Panc1 (cell line): ENCODE measurements around the gene WWOX. TPM values are rescaled to one million over a fixed set of nuclear protein-coding genes. Genes with fewer than 3 reads are reported as not detected.

Source experiments
- ATAC-seq: fragments of 200-7000 bp; cut with Tn5 transposase; 2 replicates; pipeline ENCODE4 v1.9.1; 2020; ENCODE audit warnings: mild to moderate bottlenecking, moderate library complexity
- BruUV-seq: library from RNA; stranded (reverse); fragments of 400-500 nt; replicated peaks from 2 replicates; lab custom pipeline; 2021; lab: Mats Ljungman, UMichigan
- CTCF ChIA-PET: fragments of 300-600 bp; sonication (Branson Sonifier 250); formaldehyde crosslinking; loops from one replicate; lab custom pipeline; 2022; ENCODE audit warnings: antibody characterized with exemption; lab: Charles Lee
- POLR2A ChIA-PET: fragments of 300-600 bp; sonication (Branson Sonifier 250); formaldehyde crosslinking; loops from one replicate; lab custom pipeline; 2022; ENCODE audit warnings: antibody characterized with exemption; lab: Charles Lee
- DNase-seq: peaks from one replicate; pipeline ENCODE4 v3.0.0-alpha.2; 2010; ENCODE audit warnings: low read depth, low spot score
- H3K27ac ChIP-seq: 2 replicates; pipeline ENCODE4 v1.5.1; 2011; ENCODE audit warnings: mild to moderate bottlenecking, low read length, inconsistent platforms
- H3K27me3 ChIP-seq: fragments of 200-500 bp; sonication (Bioruptor generic); 2 replicates; pipeline ENCODE4 v1.6.0; 2014; ENCODE audit warnings: low read length, inconsistent platforms; ENCODE audit not compliant: control insufficient read depth, insufficient read depth
- H3K36me3 ChIP-seq: fragments of 200-500 bp; sonication (Bioruptor generic); 2 replicates; pipeline ENCODE4 v1.5.1; 2014; ENCODE audit warnings: inconsistent platforms, mild to moderate bottlenecking, low read length, moderate library complexity; ENCODE audit not compliant: control insufficient read depth, insufficient read depth
- H3K4me1 ChIP-seq: 2 replicates; pipeline ENCODE4 v1.5.1; 2011; ENCODE audit warnings: inconsistent platforms, mild to moderate bottlenecking, low read length, moderate library complexity; ENCODE audit not compliant: control insufficient read depth, insufficient read depth
- H3K4me3 ChIP-seq, 2 experiments: 2 replicates each; pipeline ENCODE4 v1.5.1; 2011 to 2012; ENCODE audit warnings: low read depth in 2 of 2, low read length in 2 of 2, mild to moderate bottlenecking in 2 of 2, inconsistent platforms in 1 of 2, moderate library complexity in 1 of 2
- H3K9me3 ChIP-seq: fragments of 200-500 bp; sonication (Bioruptor generic); 2 replicates; pipeline ENCODE4 v1.5.1; 2014; ENCODE audit warnings: low read depth, mild to moderate bottlenecking, inconsistent platforms, low read length, moderate library complexity; ENCODE audit not compliant: control insufficient read depth, insufficient read depth
- CTCF ChIP-seq: fragments of 450-650 bp; IDR thresholded peaks from 2 replicates; pipeline ENCODE4 v1.5.1; 2017; ENCODE audit warnings: mild to moderate bottlenecking
- POLR2AphosphoS5 ChIP-seq: IDR thresholded peaks from 2 replicates; pipeline ENCODE4 v1.6.1; 2012; ENCODE audit warnings: mild to moderate bottlenecking, low read depth, low read length, moderate library complexity
- SIN3A ChIP-seq: IDR thresholded peaks from 2 replicates; pipeline ENCODE4 v1.6.1; 2012; ENCODE audit warnings: low read depth, mild to moderate bottlenecking, low read length, moderate library complexity, borderline replicate concordance; ENCODE audit not compliant: insufficient read depth
- TCF7L2 ChIP-seq: IDR thresholded peaks from 2 replicates; pipeline ENCODE4 v1.6.1; 2011; ENCODE audit warnings: mild to moderate bottlenecking, low read depth, low read length, inconsistent platforms
- in situ Hi-C: cut with HindIII; loops from 2 replicates; pipeline ENCODE4 v1.10.0; 2016; ENCODE audit warnings: low sequenced_read_pairs, low pct_unique_long_range_greater_than_20kb
- intact Hi-C: fragments of 100-400 bp; cut with micrococcal nuclease; formaldehyde crosslinking; loops from one replicate; pipeline ENCODE4 v1.10.0; 2022; ENCODE audit not compliant: unreplicated experiment
- total RNA-seq: library from RNA; stranded (reverse); gene quantifications from one replicate; pipeline ENCODE4 v1.2.1, GENCODE V29; 2021; ENCODE audit not compliant: unreplicated experiment
- TF ChIP-seq, protein P1 (sequence below), 2 experiments: IDR thresholded peaks; 2 replicates each; pipeline ENCODE4 v1.6.1; 2011 to 2012; ENCODE audit warnings: low read depth in 2 of 2, control low read depth in 1 of 2, low read length in 1 of 2, mild to moderate bottlenecking in 1 of 2, moderate library complexity in 1 of 2; ENCODE audit not compliant: insufficient read depth in 1 of 2

WWOX gene
- total RNA-seq, 1 experiment from 2014 or later, result 12.5 TPM

- ATAC-seq (no peak), DNase-seq (no peak)
- in situ Hi-C loops (no loop called here), intact Hi-C loops (no loop called here)
- Histone ChIP-seq H3K36me3 (no peaks in the 10 kb centered on the region), H3K9me3 (no peaks in the 10 kb centered on the region), H3K4me3 (no peak overlapping the region), H3K4me1 (no peaks in the 10 kb centered on the region), H3K27ac (no peak overlapping the region), H3K27me3 (no peaks in the 10 kb centered on the region)
- POLR2A ChIA-PET, result interaction anchor here (0.6 kb wide), 1 partner anchor 420 kb away, joined by 3 read pairs; no protein-coding TSS in a partner anchor
- BruUV-seq, result no TSS peak
- TF ChIP-seq SIN3A (no peak), CTCF (no peak), POLR2AphosphoS5 (no peak), TCF7L2 (no peak)
- TF ChIP-seq, protein P1, sequence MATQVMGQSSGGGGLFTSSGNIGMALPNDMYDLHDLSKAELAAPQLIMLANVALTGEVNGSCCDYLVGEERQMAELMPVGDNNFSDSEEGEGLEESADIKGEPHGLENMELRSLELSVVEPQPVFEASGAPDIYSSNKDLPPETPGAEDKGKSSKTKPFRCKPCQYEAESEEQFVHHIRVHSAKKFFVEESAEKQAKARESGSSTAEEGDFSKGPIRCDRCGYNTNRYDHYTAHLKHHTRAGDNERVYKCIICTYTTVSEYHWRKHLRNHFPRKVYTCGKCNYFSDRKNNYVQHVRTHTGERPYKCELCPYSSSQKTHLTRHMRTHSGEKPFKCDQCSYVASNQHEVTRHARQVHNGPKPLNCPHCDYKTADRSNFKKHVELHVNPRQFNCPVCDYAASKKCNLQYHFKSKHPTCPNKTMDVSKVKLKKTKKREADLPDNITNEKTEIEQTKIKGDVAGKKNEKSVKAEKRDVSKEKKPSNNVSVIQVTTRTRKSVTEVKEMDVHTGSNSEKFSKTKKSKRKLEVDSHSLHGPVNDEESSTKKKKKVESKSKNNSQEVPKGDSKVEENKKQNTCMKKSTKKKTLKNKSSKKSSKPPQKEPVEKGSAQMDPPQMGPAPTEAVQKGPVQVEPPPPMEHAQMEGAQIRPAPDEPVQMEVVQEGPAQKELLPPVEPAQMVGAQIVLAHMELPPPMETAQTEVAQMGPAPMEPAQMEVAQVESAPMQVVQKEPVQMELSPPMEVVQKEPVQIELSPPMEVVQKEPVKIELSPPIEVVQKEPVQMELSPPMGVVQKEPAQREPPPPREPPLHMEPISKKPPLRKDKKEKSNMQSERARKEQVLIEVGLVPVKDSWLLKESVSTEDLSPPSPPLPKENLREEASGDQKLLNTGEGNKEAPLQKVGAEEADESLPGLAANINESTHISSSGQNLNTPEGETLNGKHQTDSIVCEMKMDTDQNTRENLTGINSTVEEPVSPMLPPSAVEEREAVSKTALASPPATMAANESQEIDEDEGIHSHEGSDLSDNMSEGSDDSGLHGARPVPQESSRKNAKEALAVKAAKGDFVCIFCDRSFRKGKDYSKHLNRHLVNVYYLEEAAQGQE (IDR thresholded peaks at IDR 0.05; ENCODE audit: insufficient read depth in 1 of 2, low read depth in 2 of 2, low read length in 1 of 2), result no peak
- CTCF ChIA-PET, result no interaction called here
These were observed 454.0 kb downstream of the WWOX start for GRCh38 chr16:78553268-78554039.

DNA sequence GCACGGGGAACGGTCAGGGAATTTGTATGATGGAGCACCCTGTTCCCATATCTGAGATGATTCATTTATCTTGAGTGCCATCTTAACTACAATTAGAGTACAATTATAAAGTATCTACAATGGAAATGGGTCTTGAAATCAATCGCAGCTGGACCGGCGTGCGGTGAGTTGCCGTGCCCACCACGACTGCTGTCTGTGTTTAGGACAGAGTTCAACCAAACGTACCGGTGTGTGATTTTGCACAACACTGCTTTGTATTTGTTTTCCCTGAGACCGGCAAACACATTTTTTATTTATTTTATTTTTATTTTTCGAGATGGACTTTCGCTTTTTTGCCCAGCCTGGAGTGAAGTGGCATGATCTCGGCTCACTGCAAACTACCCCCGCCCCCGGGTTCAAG lies 457.0 kb downstream of the WWOX start:
- POLR2A ChIA-PET, result no interaction called here
- no TSS peak for BruUV-seq

More for the DNA sequence above, 457.0 kb downstream of the WWOX start:
- ATAC-seq (no peak), DNase-seq (no peak)
- intact Hi-C loops, result no loop called here
- Histone ChIP-seq H3K36me3 (no peaks in the 10 kb centered on the region), H3K27me3 (no peaks in the 10 kb centered on the region), H3K4me3 (no peak overlapping the region), H3K4me1 (no peaks in the 10 kb centered on the region), H3K9me3 (no peaks in the 10 kb centered on the region), H3K27ac (no peak overlapping the region)
- in situ Hi-C loops, result no loop called here
- CTCF ChIA-PET, result no interaction called here
- TF ChIP-seq SIN3A (no peak), POLR2AphosphoS5 (no peak), TCF7L2 (no peak), CTCF (no peak)
- TF ChIP-seq, protein P1 (IDR thresholded peaks at IDR 0.05; ENCODE audit: insufficient read depth in 1 of 2, low read depth in 2 of 2, low read length in 1 of 2), result no peak
